SKM-1 treated with dmso at 0.1 percent for 144 hours (cell line): ENCODE data around the gene ANTXRL.
"Not testable (repeated sequence)": the region's sequence is repeated elsewhere in the genome, so short reads cannot be mapped to it uniquely, and the experiment has no call there.

ENCODE experiments used
- DNase-seq: peaks from one replicate; lab custom pipeline; 2025; ENCODE audit not compliant: unreplicated experiment; lab: John Stamatoyannopoulos, UW

Gene ANTXRL

GRCh38 chr10:46272863-46273415 is 13.9 kb upstream of the ANTXRL start:
- no peak for DNase-seq

- no peak for DNase-seq
Observed at GRCh38 chr10:46273506-46274477, 13.0 kb upstream of the ANTXRL start.

GRCh38 chr10:46277840-46278239 is 9.0 kb upstream of the ANTXRL start:
- no peak for DNase-seq

DNA sequence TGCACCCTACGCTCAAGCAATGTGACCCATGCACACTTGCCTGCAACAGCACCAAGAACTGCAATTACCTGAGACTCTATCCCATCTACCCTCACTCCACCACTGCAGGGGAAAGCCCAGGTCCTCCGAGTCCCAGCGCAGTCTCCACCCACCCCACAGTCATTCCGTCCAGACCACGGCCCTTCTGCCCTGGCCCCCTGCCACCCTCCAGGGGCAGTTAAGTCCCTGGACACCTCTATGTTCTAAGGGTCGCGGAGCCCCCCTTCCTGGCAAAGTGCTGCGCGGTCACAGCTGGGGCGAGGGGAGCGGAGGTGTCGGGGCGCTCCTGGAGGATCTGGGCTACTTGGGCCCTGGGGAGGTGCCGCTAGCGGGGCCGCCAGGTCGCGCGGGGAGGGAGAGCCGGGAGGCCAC is 4.4 kb upstream of the ANTXRL start:
- not testable (repeated sequence) for DNase-seq

GRCh38 chr10:46282842-46283574 is 3.8 kb upstream of the ANTXRL start:
- no peak for DNase-seq

DNA sequence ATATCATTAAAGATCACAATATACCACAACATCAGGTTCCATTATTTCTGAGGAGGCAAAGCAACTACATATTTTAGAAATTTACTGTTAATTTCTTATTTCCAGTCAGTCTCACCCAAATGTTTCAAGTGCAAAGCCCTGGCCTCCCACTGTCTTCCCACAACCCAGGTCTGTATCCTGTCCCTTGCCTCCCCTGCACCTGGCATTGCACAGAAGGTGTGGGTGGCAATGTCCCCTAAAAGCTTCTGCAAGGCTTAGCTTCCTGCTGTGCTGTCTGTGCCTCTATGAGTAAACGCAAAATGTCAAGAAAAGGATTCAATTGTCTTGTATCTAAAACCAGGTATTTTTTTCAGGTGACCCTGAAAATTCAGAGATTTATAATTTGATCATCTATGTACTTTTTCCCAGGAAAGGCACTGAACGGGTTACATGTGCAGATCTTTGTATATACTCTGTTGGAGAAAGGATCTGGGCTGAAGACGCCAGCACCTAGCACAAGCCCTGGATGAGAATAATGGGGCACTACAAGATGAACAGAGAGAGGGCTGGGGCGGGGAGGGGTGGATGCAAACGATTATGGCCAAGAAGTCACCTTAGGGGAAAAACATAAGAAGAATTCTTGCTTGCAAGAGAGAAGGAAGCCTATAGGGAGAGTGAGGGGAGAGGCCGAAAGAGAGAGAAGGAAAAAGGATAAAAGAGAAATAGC is 3.1 kb upstream of the ANTXRL start:
- DNase-seq, result no peak

DNA sequence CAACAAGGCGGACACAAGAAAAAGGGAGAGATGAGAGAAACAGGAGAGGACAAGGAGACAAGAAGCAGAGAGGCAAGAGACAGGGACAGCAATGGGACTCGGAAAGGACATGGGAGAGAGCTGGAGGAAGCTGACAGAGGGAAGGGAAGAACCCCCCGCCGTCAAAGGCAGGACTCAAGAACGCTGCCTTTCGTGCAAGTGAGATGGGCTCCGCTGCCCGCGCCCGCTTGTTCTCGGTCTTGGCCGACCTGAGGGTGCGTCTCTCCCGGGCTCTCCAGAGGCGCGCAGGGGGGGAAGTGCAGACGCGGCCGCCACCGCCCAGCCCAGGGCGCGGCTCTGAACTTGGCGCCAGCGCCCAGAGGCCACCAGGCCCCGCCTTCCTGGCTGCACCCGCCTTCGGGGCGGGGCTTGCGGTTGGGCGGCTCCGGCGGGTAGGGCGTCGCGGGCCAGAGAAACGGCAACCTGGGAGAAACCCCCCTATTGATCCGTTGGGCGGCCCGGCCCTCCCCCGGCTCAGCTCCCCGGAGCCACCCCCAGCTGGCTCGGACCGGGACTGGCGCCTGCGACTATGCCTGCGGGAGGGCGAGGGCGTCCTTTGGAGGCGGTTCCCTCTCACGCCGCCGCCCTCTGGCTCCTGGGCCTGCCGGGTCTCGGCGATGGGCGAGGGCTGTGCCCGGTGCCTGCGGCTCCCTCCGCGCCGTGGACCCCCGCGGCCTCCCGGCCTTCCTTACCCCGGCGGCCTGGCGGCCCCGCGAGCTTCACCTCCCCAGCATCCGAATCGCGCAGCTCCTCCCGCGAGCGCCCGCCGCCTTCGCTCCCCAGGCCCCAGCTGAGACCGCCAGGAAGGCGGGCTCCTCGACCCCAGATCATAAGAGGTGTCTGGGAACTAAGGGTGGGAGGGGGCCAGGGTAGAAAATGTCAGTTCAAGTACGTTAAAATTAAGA is 2.2 kb upstream of the ANTXRL start:
- DNase-seq, result peak; percentile 76

GRCh38 chr10:46285300-46285699 is 1.5 kb upstream of the ANTXRL start:
- peak; percentile 8 for DNase-seq

- DNase-seq, result no peak
Observed at GRCh38 chr10:46285966-46286620, 704 bp upstream of the ANTXRL start.

DNA sequence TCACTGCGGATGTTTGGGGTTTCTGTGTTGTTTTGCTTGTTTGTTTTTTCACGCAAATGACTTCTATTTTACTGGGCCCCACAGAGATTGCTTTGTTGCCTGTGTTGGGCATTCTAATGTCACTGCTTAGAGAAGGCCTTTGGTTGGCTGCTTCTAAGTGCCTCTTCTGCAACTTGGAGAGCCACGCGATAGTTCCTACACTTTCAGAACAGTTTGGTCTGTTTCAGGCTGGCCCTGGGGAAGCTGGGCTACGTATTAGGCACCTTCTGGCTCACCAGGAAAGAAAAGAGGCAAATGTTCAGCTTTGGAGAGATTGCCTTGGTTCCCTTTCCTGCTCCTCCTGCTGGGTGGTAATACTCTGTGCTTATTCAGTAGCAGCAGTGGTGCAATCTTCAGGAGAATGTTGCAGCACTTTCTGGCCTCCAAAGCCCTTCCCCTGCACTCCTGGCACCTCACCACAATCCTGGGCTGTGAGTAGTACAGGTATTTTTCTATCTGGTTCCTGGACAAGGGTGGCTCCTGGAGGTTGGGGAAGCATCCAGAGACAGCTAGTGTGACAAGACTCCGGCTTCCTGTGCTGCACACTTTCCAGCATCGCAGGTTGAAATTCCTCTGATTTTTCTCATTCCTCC is 1.2 kb downstream of the ANTXRL start:
- peak; percentile 35 for DNase-seq

DNA sequence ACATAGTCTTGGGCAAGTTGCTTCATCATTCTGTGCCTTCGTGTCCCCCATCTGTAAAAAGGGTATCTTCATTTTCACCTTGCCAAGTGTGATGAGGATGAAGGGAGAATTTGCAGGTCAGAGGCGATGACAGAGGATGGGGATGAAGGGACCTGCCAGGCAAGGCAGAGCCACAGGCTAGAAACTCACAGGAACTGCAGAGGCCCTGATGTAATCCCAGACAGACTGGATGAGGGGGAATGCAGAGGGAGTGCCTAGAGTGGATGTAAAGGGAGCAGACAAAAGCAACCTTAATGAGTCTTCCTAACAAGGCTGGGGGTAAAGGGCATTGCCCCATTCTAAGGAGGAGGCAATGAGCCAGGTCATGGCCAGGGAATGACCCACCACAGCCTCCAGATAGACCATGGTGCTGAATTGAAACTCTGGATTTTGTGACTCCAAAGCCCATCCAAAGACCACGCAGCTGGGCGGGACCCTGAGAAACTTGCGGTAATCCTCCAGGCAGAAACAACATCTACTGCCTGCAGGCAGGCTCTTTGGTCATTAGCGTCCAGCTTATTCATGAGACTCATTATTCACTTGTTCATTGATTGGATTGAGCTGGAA is 1.9 kb downstream of the ANTXRL start:
- DNase-seq, result no peak

- no peak for DNase-seq
Observed at GRCh38 chr10:46289209-46289810, 2.5 kb downstream of the ANTXRL start.

- no peak for DNase-seq
Observed at GRCh38 chr10:46290101-46290886, 3.5 kb downstream of the ANTXRL start.

GRCh38 chr10:46291817-46292572 is 5.2 kb downstream of the ANTXRL start:
- no peak for DNase-seq

DNA sequence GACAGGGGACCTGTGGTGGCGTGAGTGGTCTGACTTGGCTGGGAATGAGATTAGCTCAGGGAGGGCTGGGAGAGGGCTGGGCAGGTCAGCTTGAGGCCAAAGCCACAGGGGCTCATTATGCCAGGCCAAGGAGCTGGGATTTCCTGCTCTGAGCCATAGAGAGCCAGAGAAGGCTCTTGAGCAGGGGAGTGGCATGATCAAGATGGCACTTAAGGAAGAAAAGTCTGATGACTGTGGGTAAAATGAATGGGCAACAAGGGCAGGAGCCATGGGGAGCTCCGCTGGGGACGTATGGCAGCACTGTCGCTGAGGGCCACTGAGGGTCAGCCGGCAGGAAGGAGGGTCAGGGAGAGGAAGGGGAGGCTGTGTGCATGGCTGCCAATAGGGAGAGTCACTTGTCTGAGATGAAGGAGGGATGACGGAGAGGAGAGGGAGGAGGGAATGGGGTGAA is 5.8 kb downstream of the ANTXRL start:
- no peak for DNase-seq

DNA sequence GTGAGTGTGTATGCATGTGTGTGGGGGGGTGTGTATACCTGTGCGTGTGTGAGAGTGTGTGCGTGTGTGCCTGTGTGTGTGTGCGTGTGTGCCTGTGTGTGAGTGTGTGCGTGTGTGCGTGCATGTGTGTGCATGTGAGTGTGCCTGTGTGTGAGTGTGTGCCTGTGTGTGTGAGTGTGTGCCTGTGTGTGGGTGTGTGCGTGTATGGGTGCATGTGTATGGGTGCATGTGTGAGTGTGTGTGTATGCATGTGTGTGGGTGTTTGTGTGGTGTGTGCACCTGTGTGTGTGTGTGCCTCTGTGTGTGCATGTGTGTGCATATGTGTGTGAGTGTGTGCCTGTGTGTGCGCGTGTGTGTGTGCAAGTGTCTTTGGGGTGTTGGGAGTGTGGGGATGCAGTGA is 6.4 kb downstream of the ANTXRL start:
- DNase-seq, result no peak
